ENCODE results near the gene KRT80. TPM values are rescaled to one million over a fixed set of nuclear protein-coding genes. Genes with fewer than 3 reads are reported as not detected.

Gene KRT80
- total and polyA plus RNA-seq, 10 donors = 0.03 to 0.37 (median 0.17) TPM; not detected in 7

DNA sequence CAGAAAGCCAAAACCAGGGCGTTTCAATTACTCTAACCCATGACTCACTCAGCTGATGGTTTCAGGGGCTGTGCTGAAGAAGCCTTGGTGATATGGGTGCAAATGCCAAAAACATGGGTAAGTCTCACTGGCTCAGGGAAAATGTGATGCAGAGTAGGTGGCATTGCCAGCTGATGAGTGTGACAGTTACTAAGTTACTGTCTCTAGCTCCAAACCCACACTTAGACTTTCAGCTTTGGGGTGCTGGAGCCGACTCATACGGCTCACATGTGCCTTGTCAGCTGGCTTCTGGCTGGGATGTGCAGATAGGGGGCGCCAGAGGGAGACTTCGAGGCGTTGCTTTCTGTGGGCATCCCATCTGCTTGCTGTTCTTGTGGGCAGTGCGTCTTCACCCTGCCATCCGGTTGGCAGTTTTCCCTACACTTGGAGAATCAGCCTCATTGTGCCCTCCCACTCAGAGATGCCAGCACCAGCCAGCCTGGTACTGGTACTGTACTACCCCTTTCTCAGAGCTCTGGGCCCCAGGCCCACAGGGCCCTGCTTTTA lies 30.2 kb upstream of the KRT80 start:
- Histone ChIP-seq H3K9me3 (no peaks in the 10 kb centered on the region), H3K4me1 (peaks cover 3 to 16% (median 7%) of the 10 kb centered on the region in 6 donors), H3K27ac (no peak overlapping the region), H3K27me3 (replicated peaks in 1 of 7) (peaks cover 0 to 47% (median 9%) of the 10 kb centered on the region in 7 donors), H3K36me3 (no peaks in the 10 kb centered on the region), H3K4me3 (no peak overlapping the region)
- WGBS, 5 donors = 12 to 23% (median 19%) methylated on average over 8 of the region's 8 CpGs
- TF ChIP-seq POLR2AphosphoS5 (IDR thresholded peaks at IDR 0.05) (no peak), POLR2A (IDR thresholded peaks at IDR 0.05) (no peak)
- TF ChIP-seq, protein P1, sequence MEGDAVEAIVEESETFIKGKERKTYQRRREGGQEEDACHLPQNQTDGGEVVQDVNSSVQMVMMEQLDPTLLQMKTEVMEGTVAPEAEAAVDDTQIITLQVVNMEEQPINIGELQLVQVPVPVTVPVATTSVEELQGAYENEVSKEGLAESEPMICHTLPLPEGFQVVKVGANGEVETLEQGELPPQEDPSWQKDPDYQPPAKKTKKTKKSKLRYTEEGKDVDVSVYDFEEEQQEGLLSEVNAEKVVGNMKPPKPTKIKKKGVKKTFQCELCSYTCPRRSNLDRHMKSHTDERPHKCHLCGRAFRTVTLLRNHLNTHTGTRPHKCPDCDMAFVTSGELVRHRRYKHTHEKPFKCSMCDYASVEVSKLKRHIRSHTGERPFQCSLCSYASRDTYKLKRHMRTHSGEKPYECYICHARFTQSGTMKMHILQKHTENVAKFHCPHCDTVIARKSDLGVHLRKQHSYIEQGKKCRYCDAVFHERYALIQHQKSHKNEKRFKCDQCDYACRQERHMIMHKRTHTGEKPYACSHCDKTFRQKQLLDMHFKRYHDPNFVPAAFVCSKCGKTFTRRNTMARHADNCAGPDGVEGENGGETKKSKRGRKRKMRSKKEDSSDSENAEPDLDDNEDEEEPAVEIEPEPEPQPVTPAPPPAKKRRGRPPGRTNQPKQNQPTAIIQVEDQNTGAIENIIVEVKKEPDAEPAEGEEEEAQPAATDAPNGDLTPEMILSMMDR (IDR thresholded peaks at IDR 0.05 in 8 of 11, conservative IDR thresholded peaks at IDR 0.05 in 3 of 11) = peak in 6 of 11 experiments; percentile 19 to 49 (median 31)
- intact Hi-C loops (cut with DNase I; ENCODE audit: low total_unique reads) = no loop called here
- peak; percentile 72 for DNase-seq

DNA sequence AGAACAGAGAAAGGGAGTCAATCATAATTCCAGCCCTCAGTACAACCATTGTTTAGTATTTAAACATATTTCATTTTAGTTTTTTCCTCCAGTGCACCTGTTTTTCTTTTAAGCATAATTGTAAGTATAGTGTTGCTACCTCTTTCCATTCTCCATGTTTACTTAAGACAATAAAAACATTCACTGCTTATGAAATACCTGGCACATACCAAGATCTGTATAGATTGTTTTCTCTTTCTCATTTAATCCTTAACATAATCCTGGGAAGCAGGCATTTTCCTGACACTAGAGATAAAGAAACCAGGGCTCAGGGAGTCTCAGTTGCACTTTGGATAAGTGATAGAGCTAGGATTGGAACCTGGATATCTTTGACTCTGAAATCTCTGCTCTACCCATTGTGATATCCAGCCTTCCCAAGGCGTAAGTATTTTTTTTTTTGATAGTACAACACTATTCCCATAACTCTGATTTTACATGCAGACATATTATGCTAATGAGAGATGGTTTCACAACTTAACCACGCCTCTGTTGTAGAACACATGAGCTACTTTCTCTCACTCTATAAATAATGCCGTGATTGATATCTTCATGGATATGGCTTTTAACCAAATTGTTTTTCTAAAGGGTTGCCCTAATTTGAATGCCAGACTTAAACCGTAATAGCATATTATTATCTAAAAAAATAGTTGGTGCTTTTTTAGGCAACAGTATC lies 29.4 kb upstream of the KRT80 start:
- no peak overlapping the region for H3K4me3 ChIP-seq
- H3K27me3 ChIP-seq (replicated peaks in 1 of 7) = peaks cover 0 to 49% (median 9%) of the 10 kb centered on the region in 7 donors
- TF ChIP-seq, protein P1 (IDR thresholded peaks at IDR 0.05 in 8 of 11, conservative IDR thresholded peaks at IDR 0.05 in 3 of 11) = no peak
- no peak for TF ChIP-seq POLR2A (IDR thresholded peaks at IDR 0.05)
- TF ChIP-seq POLR2AphosphoS5 (IDR thresholded peaks at IDR 0.05) = no peak
- 79 to 90% (median 87%) methylated on average over 4 of the region's 4 CpGs for WGBS, 5 donors
- intact Hi-C loops (cut with DNase I; ENCODE audit: low total_unique reads) = no loop called here
- H3K9me3 ChIP-seq = no peaks in the 10 kb centered on the region
- peaks cover 3 to 20% (median 12%) of the 10 kb centered on the region in 6 donors for H3K4me1 ChIP-seq
- DNase-seq = no peak
- no peaks in the 10 kb centered on the region for H3K36me3 ChIP-seq
- no peak overlapping the region for H3K27ac ChIP-seq

DNA sequence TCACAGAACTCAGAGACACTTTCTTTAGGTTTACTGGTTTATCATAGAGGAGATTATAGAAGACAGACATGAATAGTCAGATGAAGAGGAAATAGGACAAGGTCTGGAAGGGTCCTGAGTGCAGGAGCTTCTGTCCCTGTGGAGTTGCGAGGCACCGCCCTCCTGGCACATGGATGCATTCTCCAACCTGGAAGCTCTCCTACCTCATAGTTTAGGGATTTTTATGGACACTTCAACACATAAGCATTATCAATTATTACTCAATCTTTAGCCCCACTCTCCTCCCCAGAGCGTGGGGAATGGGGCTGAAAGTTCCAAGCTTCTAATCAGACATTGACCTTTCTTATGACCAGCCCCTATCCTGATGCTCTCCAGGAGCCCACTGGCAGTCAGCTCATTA lies 28.7 kb upstream of the KRT80 start:
- TF ChIP-seq POLR2A (IDR thresholded peaks at IDR 0.05) (no peak), POLR2AphosphoS5 (IDR thresholded peaks at IDR 0.05) (no peak)
- TF ChIP-seq, protein P1 (IDR thresholded peaks at IDR 0.05 in 8 of 11, conservative IDR thresholded peaks at IDR 0.05 in 3 of 11) = no peak
- no peaks in the 10 kb centered on the region for H3K36me3 ChIP-seq
- no peak overlapping the region for H3K4me3 ChIP-seq
- H3K27ac ChIP-seq = no peak overlapping the region
- H3K9me3 ChIP-seq = no peaks in the 10 kb centered on the region
- intact Hi-C loops (cut with DNase I; ENCODE audit: low total_unique reads) = no loop called here
- H3K4me1 ChIP-seq = peaks cover 3 to 22% (median 12%) of the 10 kb centered on the region in 6 donors
- peak; percentile 27 for DNase-seq
- peaks cover 0 to 50% (median 9%) of the 10 kb centered on the region in 7 donors for H3K27me3 ChIP-seq (replicated peaks in 1 of 7)
- 88 to 94% (median 94%) methylated on average over 3 of the region's 3 CpGs for WGBS, 5 donors

DNA sequence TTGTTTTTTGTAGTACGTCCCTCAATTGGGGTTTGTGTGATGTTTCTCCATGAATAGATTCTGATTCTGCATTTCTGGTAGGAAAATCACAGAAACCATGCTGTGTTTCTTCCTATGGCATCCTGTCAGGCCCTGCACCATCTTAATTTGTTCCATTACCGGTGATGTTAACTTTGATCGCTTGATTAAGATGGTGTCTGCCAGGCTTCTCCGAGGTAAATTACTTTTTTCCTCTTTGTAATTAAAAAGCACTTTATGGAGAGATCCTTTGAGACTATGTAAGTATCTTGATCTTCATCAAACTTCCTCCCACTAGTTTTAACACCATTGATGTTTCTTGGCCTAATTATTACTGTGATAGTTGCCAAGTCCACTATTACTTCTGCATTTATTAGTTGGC lies 26.2 kb upstream of the KRT80 start:
- H3K4me3 ChIP-seq = no peak overlapping the region
- H3K27ac ChIP-seq = peak overlapping the region in 3 of 8 donors; percentile 10 to 36 (median 32)
- intact Hi-C loops (cut with DNase I; ENCODE audit: low total_unique reads) = no loop called here
- 83 to 98% (median 90%) methylated on average over 4 of the region's 4 CpGs for WGBS, 5 donors
- TF ChIP-seq, protein P1 (IDR thresholded peaks at IDR 0.05 in 8 of 11, conservative IDR thresholded peaks at IDR 0.05 in 3 of 11) = no peak
- TF ChIP-seq POLR2A (IDR thresholded peaks at IDR 0.05) (no peak), POLR2AphosphoS5 (IDR thresholded peaks at IDR 0.05) (no peak)
- peaks cover 3 to 32% (median 17%) of the 10 kb centered on the region in 6 donors for H3K4me1 ChIP-seq
- no peak for DNase-seq
- no peaks in the 10 kb centered on the region for H3K9me3 ChIP-seq
- peaks cover 0 to 55% (median 6%) of the 10 kb centered on the region in 7 donors for H3K27me3 ChIP-seq (replicated peaks in 1 of 7)
- no peaks in the 10 kb centered on the region for H3K36me3 ChIP-seq

Data from spleen (tissue), 11 donors.